A549 (cell line): ENCODE data around the gene ETF1. TPM values are rescaled to one million over a fixed set of nuclear protein-coding genes. Genes with fewer than 3 reads are reported as not detected.

ENCODE experiments used
- ATAC-seq, 2 experiments: fragments of 200-7000 bp in 1 of 2; fragments of >200 bp in 1 of 2; cut with Nextera tagmentation in 1 of 2; cut with Tn5 transposase in 1 of 2; 3 replicates each; pipeline versions ENCODE4 v1.8.0 to v1.9.1; 2018 to 2020; ENCODE audit warnings: mild to moderate bottlenecking in 1 of 2, moderate library complexity in 1 of 2
- CTCF ChIA-PET: fragments of 300-600 bp; sonication (Branson Sonifier 250); formaldehyde crosslinking; extraction: SDS; loops from one replicate; lab custom pipeline; 2021; ENCODE audit warnings: antibody characterized with exemption, inconsistent platforms; lab: Yijun Ruan, JAX
- POLR2A ChIA-PET: fragments of 350-600 bp; formaldehyde crosslinking; extraction: SDS; loops from one replicate; lab custom pipeline; 2021; ENCODE audit warnings: antibody characterized with exemption, inconsistent platforms; lab: Yijun Ruan, JAX
- DNase-seq, 2 experiments: peaks; one replicate each; pipeline versions ENCODE4 v3.0.0 to v3.0.0-alpha.2; 2011 to 2016; ENCODE audit warnings: low read depth in 1 of 2, low spot score in 1 of 2
- FAIRE-seq: peaks from 2 replicates; lab custom pipeline; 2011; peaks lifted over from hg19 to GRCh38; lab: Jason Lieb, UNC
- H3K27ac ChIP-seq, 2 experiments: fragments of >200 bp; sonication (Bioruptor Twin); formaldehyde crosslinking; 3 replicates each; pipeline ENCODE4 v1.5.1; 2016 to 2017
- H3K4me1 ChIP-seq: fragments of >200 bp; sonication (Bioruptor Twin); formaldehyde crosslinking; 3 replicates; pipeline ENCODE4 v1.6.1; 2016
- H3K4me2 ChIP-seq: fragments of >200 bp; sonication (Bioruptor Twin); formaldehyde crosslinking; 3 replicates; pipeline ENCODE4 v1.6.1; 2016
- H3K4me3 ChIP-seq: fragments of >200 bp; sonication (Bioruptor Twin); formaldehyde crosslinking; 3 replicates; pipeline ENCODE4 v1.5.1; 2016
- H3K9me3 ChIP-seq: fragments of >200 bp; sonication (Bioruptor Twin); formaldehyde crosslinking; 3 replicates; pipeline ENCODE4 v1.6.1; 2016
- CHD2 ChIP-seq: fragments of 150-350 bp; IDR thresholded peaks from 2 replicates; pipeline ENCODE4 v1.6.1; 2014; ENCODE audit warnings: low read length; ENCODE audit not compliant: partially characterized antibody
- EHF ChIP-seq: fragments of 250-450 bp; sonication (Bioruptor Pico); IDR thresholded peaks from 2 replicates; pipeline ENCODE4 v1.5.0; 2020; ENCODE audit warnings: mild to moderate bottlenecking
- ELK1 ChIP-seq: fragments of 150-350 bp; IDR thresholded peaks from 2 replicates; pipeline ENCODE4 v1.6.1; 2014; ENCODE audit warnings: low read depth, mild to moderate bottlenecking, low read length
- ESRRA ChIP-seq: fragments of 150-350 bp; IDR thresholded peaks from 2 replicates; pipeline ENCODE4 v1.6.1; 2014; ENCODE audit warnings: mild to moderate bottlenecking, low read length, borderline replicate concordance
- HDAC2 ChIP-seq: fragments of 200-600 bp; sonication (generic); IDR thresholded peaks from 2 replicates; pipeline ENCODE4 v1.6.1; 2016
- HES2 ChIP-seq: fragments of >200 bp; sonication (Bioruptor Twin); formaldehyde crosslinking; IDR thresholded peaks from 2 replicates; pipeline ENCODE4 v1.6.1; 2016
- HOXB5 ChIP-seq: fragments of 250-450 bp; sonication (Bioruptor Pico); IDR thresholded peaks from 2 replicates; pipeline ENCODE4 v1.5.0; 2020; ENCODE audit warnings: mild to moderate bottlenecking, moderate library complexity
- JUN ChIP-seq, 2 experiments: fragments of >200 bp; sonication (Bioruptor Twin); formaldehyde crosslinking; IDR thresholded peaks; 2 replicates in 1 of 2; 3 replicates in 1 of 2; pipeline ENCODE4 v1.6.1; 2016 to 2017
- JUNB ChIP-seq: fragments of >200 bp; sonication (Bioruptor Twin); formaldehyde crosslinking; IDR thresholded peaks from 2 replicates; pipeline ENCODE4 v1.6.1; 2016
- MYC ChIP-seq: IDR thresholded peaks from 2 replicates; pipeline ENCODE4 v1.6.1; 2012; ENCODE audit warnings: mild to moderate bottlenecking, inconsistent platforms, low read length, improper control_type of control experiment, borderline replicate concordance
- PHF8 ChIP-seq: fragments of 200-600 bp; sonication (generic); IDR thresholded peaks from 2 replicates; pipeline ENCODE4 v1.6.1; 2016; ENCODE audit warnings: low read depth, mild to moderate bottlenecking, antibody characterized with exemption, moderate library complexity, borderline replicate concordance
- POLR2A ChIP-seq: IDR thresholded peaks from 2 replicates; pipeline ENCODE4 v1.6.1; 2012; ENCODE audit warnings: mild to moderate bottlenecking, low read length
- RAD21 ChIP-seq, 2 experiments: fragments of >200 bp in 1 of 2; sonication (Bioruptor Twin) in 1 of 2; formaldehyde crosslinking in 1 of 2; IDR thresholded peaks in 1 of 2; conservative IDR thresholded peaks in 1 of 2; 2 replicates in 1 of 2; 3 replicates in 1 of 2; pipeline ENCODE4 v1.6.1; 2012 to 2018; ENCODE audit warnings: inconsistent platforms in 1 of 2
- RNF2 ChIP-seq: fragments of 200-600 bp; sonication (generic); IDR thresholded peaks from 2 replicates; pipeline ENCODE4 v1.6.1; 2016; ENCODE audit warnings: low read depth, mild to moderate bottlenecking, antibody characterized with exemption, moderate library complexity, borderline replicate concordance
- ZC3H11A ChIP-seq: fragments of 450-650 bp; IDR thresholded peaks from 2 replicates; pipeline ENCODE4 v1.6.1; 2014; ENCODE audit warnings: antibody characterized with exemption, mild to moderate bottlenecking
- WGBS: methylation state at CpG from one replicate; pipeline ENCODE4 v1.1.6; 2017; ENCODE audit errors: missing lambda C conversion rate; 5-methylcytosine and 5-hydroxymethylcytosine counted together
- polyA plus RNA-seq, 4 experiments: library from polyadenylated mRNA; depleted of rRNA in 3 of 4; stranded (reverse); fragments of >200 nt; fragmentation: RNase III in 1 of 4; extraction: RNeasy Plus Mini Kit Qiagen cat#74134 plus additional on column Dnase treatment in 1 of 4; gene quantifications; 2 replicates in 3 of 4; 3 replicates in 1 of 4; pipeline ENCODE4 v1.2.3, GENCODE V29; 2011 to 2017
- TF ChIP-seq, protein P1 (sequence below): IDR thresholded peaks from 2 replicates; pipeline ENCODE4 v1.6.1; 2012; ENCODE audit warnings: low read depth, borderline replicate concordance
- TF ChIP-seq, protein P2 (sequence below): IDR thresholded peaks from 2 replicates; pipeline ENCODE4 v1.6.1; 2012

Gene ETF1
- polyA plus RNA-seq, 2 of the 4 experiments (the other 2 are of a cell fraction), result 119 to 161 TPM

DNA sequence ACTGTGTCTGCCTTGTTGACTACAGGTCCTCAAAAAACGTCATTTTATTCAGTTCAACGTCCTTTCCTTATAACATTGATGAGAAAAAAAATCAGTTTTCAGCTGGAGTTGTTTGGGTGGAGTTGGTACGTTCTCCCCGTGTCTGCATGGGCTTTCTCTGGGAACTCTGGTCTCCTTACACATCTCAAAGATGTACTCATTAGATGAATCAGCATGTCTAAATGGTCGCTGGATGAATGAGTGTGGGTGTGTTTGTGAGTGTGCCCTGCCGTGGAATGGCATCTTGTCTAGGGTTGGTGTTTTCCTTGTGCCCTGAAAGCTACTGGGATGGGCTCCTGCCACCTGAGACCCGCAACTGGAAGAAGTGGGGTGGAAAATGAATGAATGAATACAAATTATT is 47.7 kb downstream of the ETF1 start:
- TF ChIP-seq MYC, result no peak
- no peak for TF ChIP-seq JUNB
- TF ChIP-seq HDAC2, result no peak
- no peak for TF ChIP-seq RAD21 (conservative IDR thresholded peaks at IDR 0.05 in 1 of 2, IDR thresholded peaks at IDR 0.05 in 1 of 2)
- no peak for TF ChIP-seq ESRRA
- TF ChIP-seq RNF2, result no peak
- TF ChIP-seq POLR2A, result no peak
- POLR2A ChIA-PET, result no interaction called here
- 48% methylated on average over 7 of the region's 7 CpGs for WGBS
- no peak overlapping the region for H3K4me2 ChIP-seq
- CTCF ChIA-PET, result interaction anchor here (0.6 to 15.2 kb wide), 7 partner anchors 8 to 547 kb away, joined by 3 to 203 read pairs (median 5); partner anchors contain the start of gene EGR1
- peaks cover 9% of the 10 kb centered on the region; the same call in 1 of the 3 replicates for H3K4me1 ChIP-seq
- no peak for DNase-seq
- no peak overlapping the region for H3K4me3 ChIP-seq
- no peaks in the 10 kb centered on the region for H3K9me3 ChIP-seq
- H3K27ac ChIP-seq, result no peak overlapping the region
- ATAC-seq, result no peak
- FAIRE-seq, result no peak

DNA sequence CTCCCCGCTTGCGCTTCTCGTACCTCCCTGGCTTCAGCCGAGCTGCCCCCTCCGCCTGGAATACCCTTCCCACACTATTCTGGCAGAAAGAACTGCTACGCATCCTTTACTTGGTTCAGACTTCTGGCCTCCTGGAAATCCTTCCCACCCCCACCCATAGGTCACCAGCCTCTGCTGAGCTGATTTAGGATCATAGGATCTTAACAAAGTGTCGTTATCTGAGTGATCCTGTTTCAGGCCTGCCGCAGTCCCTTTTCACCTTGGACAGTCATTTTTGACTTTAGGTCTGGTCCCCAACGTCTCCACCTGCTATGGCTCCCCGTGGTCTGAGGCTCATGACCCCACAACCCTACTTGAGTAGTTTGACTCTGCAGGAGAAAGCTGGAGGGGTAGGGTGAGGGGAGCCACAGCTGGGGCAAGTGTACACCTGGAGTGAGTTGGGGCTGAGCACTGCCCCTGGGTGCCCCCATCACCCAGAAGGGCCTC is 50.4 kb downstream of the ETF1 start:
- no peak for FAIRE-seq
- H3K4me3 ChIP-seq, result peak overlapping the region; percentile 50
- TF ChIP-seq EHF, result no peak
- TF ChIP-seq, all 56 proteins: peak for 0
- H3K4me2 ChIP-seq, result peak overlapping the region; percentile 94
- no peak for DNase-seq
- WGBS, result 87% methylated on average over 10 of the region's 10 CpGs
- H3K27ac ChIP-seq, result peak overlapping the region; percentile 70 to 88
- no peak for ATAC-seq
- ChIA-PET CTCF (interaction anchor here (1.6 to 15.2 kb wide), 5 partner anchors 11 to 45 kb away, joined by 4 to 199 read pairs (median 13); partner anchors contain the start of gene EGR1), POLR2A (interaction anchor here (1.3 kb wide), 1 partner anchor 27 kb away, joined by 4 read pairs; the partner anchor contains the start of gene EGR1)
- H3K4me1 ChIP-seq, result peaks cover 9% of the 10 kb centered on the region; the same call in 1 of the 3 replicates
- no peaks in the 10 kb centered on the region for H3K9me3 ChIP-seq

DNA sequence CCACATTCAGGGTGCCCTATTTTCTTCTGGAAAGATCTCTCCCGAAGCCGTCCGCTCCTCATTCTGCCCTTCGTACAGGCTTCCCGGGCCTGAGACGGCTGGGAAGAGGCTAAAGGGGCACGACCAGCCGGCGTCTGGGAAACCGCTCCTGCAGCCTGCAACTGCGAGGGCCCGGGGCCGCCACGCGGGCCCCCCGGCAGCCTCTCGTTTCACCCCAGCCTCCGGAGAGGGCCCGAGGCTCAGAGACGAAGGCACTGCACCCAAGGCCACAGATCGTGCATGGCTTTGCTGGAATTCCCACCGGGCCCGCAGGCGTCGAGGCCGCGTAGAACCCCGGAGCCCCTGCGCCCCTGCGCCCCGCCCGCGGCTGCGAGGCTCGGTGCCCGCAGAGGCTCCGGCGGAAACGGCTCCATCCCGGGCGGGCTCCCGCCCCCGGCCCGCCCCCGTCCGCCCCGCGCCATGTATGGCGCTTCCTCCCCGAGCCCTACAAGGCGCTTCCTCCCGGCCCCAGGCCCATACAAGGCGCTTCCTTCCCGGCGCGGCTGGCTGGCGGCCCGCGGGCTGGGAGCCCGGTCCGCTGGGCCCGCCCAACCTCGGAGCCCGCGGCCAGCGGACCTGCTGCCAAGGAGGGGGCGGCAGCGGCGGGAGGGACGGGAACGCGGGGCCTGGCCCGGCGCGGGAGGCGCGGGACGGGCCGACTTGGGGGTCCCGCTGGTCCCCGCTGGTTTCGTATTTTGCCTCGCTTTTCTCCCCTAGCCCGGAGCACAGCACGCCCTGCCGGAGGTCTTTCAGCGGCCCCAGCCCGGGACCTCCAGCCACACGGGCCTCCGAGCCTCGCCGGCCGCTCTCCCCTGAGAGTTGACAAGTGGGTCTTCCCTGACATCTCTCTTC is 51.1 kb downstream of the ETF1 start:
- H3K9me3 ChIP-seq, result no peaks in the 10 kb centered on the region
- TF ChIP-seq POLR2A (no peak), ELK1 (0 out of 2 replicates have a peak, but pooled peaks have one; percentile 76), HDAC2 (no peak), CHD2 (no peak), HES2 (no peak), ZC3H11A (no peak), JUN (IDR thresholded peaks at IDR 0.05) (no peak), HOXB5 (CRISPR knock-in tag) (no peak), PHF8 (peak; percentile 32; the same call in 1 of the 2 replicates)
- TF ChIP-seq, protein P1, sequence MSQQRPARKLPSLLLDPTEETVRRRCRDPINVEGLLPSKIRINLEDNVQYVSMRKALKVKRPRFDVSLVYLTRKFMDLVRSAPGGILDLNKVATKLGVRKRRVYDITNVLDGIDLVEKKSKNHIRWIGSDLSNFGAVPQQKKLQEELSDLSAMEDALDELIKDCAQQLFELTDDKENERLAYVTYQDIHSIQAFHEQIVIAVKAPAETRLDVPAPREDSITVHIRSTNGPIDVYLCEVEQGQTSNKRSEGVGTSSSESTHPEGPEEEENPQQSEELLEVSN, result peak; percentile 56; the same call in 1 of the 2 replicates
- TF ChIP-seq, protein P2, sequence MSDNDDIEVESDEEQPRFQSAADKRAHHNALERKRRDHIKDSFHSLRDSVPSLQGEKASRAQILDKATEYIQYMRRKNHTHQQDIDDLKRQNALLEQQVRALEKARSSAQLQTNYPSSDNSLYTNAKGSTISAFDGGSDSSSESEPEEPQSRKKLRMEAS, result peak; percentile 60; the same call in 1 of the 2 replicates
- ChIA-PET CTCF (interaction anchor here (1.6 to 15.2 kb wide), 5 partner anchors 12 to 44 kb away, joined by 4 to 199 read pairs (median 13); partner anchors contain the start of gene EGR1), POLR2A (interaction anchor here (1.3 kb wide), 1 partner anchor 26 kb away, joined by 4 read pairs; the partner anchor contains the start of gene EGR1)
- peak; percentile 54 to 69 for DNase-seq
- H3K4me2 ChIP-seq, result peak overlapping the region; percentile 94
- ATAC-seq, result peak; percentile 81 to 86
- FAIRE-seq, result no peak
- 21% methylated on average over 46 of the region's 93 CpGs for WGBS
- H3K4me3 ChIP-seq, result peak overlapping the region; percentile 50
- H3K4me1 ChIP-seq, result peaks cover 9% of the 10 kb centered on the region; the same call in 1 of the 3 replicates
- peak overlapping the region; percentile 70 to 88 for H3K27ac ChIP-seq
